Liver (tissue), 3 donors: ENCODE data around the gene SGPP1.

ENCODE experiments used
- ATF3 ChIP-seq: IDR thresholded peaks from 2 replicates; pipeline ENCODE4 v1.6.1; 2016; ENCODE audit warnings: antibody characterized with exemption
- FOXA1 ChIP-seq: IDR thresholded peaks from 2 replicates; pipeline ENCODE4 v1.6.1; 2016; ENCODE audit warnings: antibody characterized with exemption
- JUND ChIP-seq, 2 donors: IDR thresholded peaks; 2 replicates each; pipeline ENCODE4 v1.6.1; 2016; ENCODE audit warnings: antibody characterized with exemption in 2 of 2
- NR2F2 ChIP-seq: IDR thresholded peaks from 2 replicates; pipeline ENCODE4 v1.6.1; 2016; ENCODE audit warnings: antibody characterized with exemption
- RAD21 ChIP-seq, 2 donors: IDR thresholded peaks; 2 replicates each; pipeline ENCODE4 v1.6.1; 2016; ENCODE audit warnings: antibody characterized with exemption in 2 of 2, mild to moderate bottlenecking in 2 of 2
- TAF1 ChIP-seq: conservative IDR thresholded peaks from 2 replicates; pipeline ENCODE4 v1.6.1; 2016; ENCODE audit warnings: antibody characterized with exemption, mild to moderate bottlenecking
- TF ChIP-seq, protein P1 (sequence below): IDR thresholded peaks from 2 replicates; pipeline ENCODE4 v1.6.1; 2016; ENCODE audit warnings: antibody characterized with exemption, mild to moderate bottlenecking
- TF ChIP-seq, protein P2 (sequence below): fragments of 150-350 bp; IDR thresholded peaks from 2 replicates; pipeline ENCODE4 v1.5.1; 2017; ENCODE audit warnings: improper control_type of control experiment, low read depth, low read length; ENCODE audit not compliant: missing input control
- donor health status: healthy.
- donor health status: healthy.

GRCh38 chr14:63659726-63660125, 68.1 kb downstream of the SGPP1 start:
- TF ChIP-seq RAD21 (IDR thresholded peaks at IDR 0.05), result no peak
- TF ChIP-seq, protein P1, sequence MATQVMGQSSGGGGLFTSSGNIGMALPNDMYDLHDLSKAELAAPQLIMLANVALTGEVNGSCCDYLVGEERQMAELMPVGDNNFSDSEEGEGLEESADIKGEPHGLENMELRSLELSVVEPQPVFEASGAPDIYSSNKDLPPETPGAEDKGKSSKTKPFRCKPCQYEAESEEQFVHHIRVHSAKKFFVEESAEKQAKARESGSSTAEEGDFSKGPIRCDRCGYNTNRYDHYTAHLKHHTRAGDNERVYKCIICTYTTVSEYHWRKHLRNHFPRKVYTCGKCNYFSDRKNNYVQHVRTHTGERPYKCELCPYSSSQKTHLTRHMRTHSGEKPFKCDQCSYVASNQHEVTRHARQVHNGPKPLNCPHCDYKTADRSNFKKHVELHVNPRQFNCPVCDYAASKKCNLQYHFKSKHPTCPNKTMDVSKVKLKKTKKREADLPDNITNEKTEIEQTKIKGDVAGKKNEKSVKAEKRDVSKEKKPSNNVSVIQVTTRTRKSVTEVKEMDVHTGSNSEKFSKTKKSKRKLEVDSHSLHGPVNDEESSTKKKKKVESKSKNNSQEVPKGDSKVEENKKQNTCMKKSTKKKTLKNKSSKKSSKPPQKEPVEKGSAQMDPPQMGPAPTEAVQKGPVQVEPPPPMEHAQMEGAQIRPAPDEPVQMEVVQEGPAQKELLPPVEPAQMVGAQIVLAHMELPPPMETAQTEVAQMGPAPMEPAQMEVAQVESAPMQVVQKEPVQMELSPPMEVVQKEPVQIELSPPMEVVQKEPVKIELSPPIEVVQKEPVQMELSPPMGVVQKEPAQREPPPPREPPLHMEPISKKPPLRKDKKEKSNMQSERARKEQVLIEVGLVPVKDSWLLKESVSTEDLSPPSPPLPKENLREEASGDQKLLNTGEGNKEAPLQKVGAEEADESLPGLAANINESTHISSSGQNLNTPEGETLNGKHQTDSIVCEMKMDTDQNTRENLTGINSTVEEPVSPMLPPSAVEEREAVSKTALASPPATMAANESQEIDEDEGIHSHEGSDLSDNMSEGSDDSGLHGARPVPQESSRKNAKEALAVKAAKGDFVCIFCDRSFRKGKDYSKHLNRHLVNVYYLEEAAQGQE, result no peak
- TF ChIP-seq, protein P2, sequence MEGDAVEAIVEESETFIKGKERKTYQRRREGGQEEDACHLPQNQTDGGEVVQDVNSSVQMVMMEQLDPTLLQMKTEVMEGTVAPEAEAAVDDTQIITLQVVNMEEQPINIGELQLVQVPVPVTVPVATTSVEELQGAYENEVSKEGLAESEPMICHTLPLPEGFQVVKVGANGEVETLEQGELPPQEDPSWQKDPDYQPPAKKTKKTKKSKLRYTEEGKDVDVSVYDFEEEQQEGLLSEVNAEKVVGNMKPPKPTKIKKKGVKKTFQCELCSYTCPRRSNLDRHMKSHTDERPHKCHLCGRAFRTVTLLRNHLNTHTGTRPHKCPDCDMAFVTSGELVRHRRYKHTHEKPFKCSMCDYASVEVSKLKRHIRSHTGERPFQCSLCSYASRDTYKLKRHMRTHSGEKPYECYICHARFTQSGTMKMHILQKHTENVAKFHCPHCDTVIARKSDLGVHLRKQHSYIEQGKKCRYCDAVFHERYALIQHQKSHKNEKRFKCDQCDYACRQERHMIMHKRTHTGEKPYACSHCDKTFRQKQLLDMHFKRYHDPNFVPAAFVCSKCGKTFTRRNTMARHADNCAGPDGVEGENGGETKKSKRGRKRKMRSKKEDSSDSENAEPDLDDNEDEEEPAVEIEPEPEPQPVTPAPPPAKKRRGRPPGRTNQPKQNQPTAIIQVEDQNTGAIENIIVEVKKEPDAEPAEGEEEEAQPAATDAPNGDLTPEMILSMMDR, result no peak
- no peak for TF ChIP-seq FOXA1
- TF ChIP-seq TAF1, result no peak
- no peak for TF ChIP-seq NR2F2
- TF ChIP-seq JUND (IDR thresholded peaks at IDR 0.05), result no peak
- no peak for TF ChIP-seq ATF3
